Aorta (tissue), 5 donors: ENCODE data around the gene TEDC2. TPM values are rescaled to one million over a fixed set of nuclear protein-coding genes. Genes with fewer than 3 reads are reported as not detected.

Source experiments
- ATAC-seq: fragments of 200-7000 bp; cut with Tn5 transposase; one replicate; pipeline ENCODE4 v1.9.1; 2022; ENCODE audit warnings: moderate library complexity; ENCODE audit not compliant: low FRiP score
- DNase-seq, 2 donors: peaks; one replicate each; pipeline ENCODE4 v3.0.0-alpha.2; 2020
- H3K27ac ChIP-seq, 2 donors: one replicate each; pipeline ENCODE4 v1.5.1; 2013; ENCODE audit warnings: low read length in 2 of 2, mild to moderate bottlenecking in 2 of 2, moderate library complexity in 2 of 2, control low read depth in 1 of 2, inconsistent platforms in 1 of 2, low read depth in 1 of 2
- H3K27me3 ChIP-seq, 2 donors: one replicate each; pipeline ENCODE4 v1.6.1; 2013; ENCODE audit warnings: control low read depth in 1 of 2, low read length in 1 of 2, mild to moderate bottlenecking in 1 of 2, moderate library complexity in 1 of 2; ENCODE audit not compliant: insufficient read depth in 2 of 2, control insufficient read depth in 1 of 2
- H3K36me3 ChIP-seq, 2 donors: one replicate each; pipeline ENCODE4 v1.6.1; 2013; ENCODE audit warnings: control low read depth in 1 of 2, low read length in 1 of 2, mild to moderate bottlenecking in 1 of 2; ENCODE audit not compliant: insufficient read depth in 2 of 2, control insufficient read depth in 1 of 2
- H3K4me1 ChIP-seq, 2 donors: one replicate each; pipeline ENCODE4 v1.6.1; 2013; ENCODE audit warnings: low read length in 2 of 2, control low read depth in 1 of 2, mild to moderate bottlenecking in 1 of 2, moderate library complexity in 1 of 2; ENCODE audit not compliant: insufficient read depth in 2 of 2, control insufficient read depth in 1 of 2
- H3K4me3 ChIP-seq, 2 donors: one replicate each; pipeline ENCODE4 v1.5.1; 2013; ENCODE audit warnings: low read length in 2 of 2, control low read depth in 1 of 2, mild to moderate bottlenecking in 1 of 2
- H3K9me3 ChIP-seq: one replicate; pipeline ENCODE4 v1.6.1; 2013; ENCODE audit warnings: mild to moderate bottlenecking, low read length; ENCODE audit not compliant: control insufficient read depth
- WGBS, 2 donors: extraction: QIAGEN DNeasy Blood & Tissue Kit; methylation state at CpG; one replicate each; pipeline ENCODE4 v1.1.7; 2013; 5-methylcytosine and 5-hydroxymethylcytosine counted together
- intact Hi-C, 2 donors: fragments of 100-400 bp; cut with DNase I; formaldehyde crosslinking; loops; one replicate each; pipeline versions ENCODE4 v1.14.2 to v1.15.0; 2022
- polyA plus RNA-seq, 2 donors: library from polyadenylated mRNA; stranded (reverse); fragments of 200-250 nt; gene quantifications; one replicate each; pipeline ENCODE4 v1.2.3, GENCODE V29; 2013
- total RNA-seq, 2 donors: library from RNA; stranded (reverse); fragmentation: NEBNext Ultra II Directional; extraction: Animal tissue kit (Norgen Biotek cat#: 25700); gene quantifications; one replicate each; pipeline ENCODE4 v1.2.1, GENCODE V29; 2021
- donor health status: healthy with polysubstance abuse.
- donor health status: Bipolar disorder and iron deficiency.
- donor health status: DM: no; HTN: no; CAD: no.
- donor health status: DM: no; HTN: no; CAD: no.
- donor health status: DM: yes; HTN: yes; CAD: no.

The TEDC2 gene
- total and polyA plus RNA-seq, 4 donors = 0.38 to 1.6 (median 0.73) TPM

- Histone ChIP-seq H3K4me1 (no peaks in the 10 kb centered on the region), H3K27ac (no peak overlapping the region), H3K4me3 (no peak overlapping the region), H3K27me3 (no peaks in the 10 kb centered on the region), H3K36me3 (no peaks in the 10 kb centered on the region), H3K9me3 (no peaks in the 10 kb centered on the region)
- intact Hi-C loops = no loop called here
- ATAC-seq (no peak), DNase-seq (no peak)
- 83 to 88% methylated on average over 16 of the region's 16 CpGs for WGBS, 2 donors
Measured at GRCh38 chr16:2483939-2484897, 24.3 kb downstream of the TEDC2 start.

DNA sequence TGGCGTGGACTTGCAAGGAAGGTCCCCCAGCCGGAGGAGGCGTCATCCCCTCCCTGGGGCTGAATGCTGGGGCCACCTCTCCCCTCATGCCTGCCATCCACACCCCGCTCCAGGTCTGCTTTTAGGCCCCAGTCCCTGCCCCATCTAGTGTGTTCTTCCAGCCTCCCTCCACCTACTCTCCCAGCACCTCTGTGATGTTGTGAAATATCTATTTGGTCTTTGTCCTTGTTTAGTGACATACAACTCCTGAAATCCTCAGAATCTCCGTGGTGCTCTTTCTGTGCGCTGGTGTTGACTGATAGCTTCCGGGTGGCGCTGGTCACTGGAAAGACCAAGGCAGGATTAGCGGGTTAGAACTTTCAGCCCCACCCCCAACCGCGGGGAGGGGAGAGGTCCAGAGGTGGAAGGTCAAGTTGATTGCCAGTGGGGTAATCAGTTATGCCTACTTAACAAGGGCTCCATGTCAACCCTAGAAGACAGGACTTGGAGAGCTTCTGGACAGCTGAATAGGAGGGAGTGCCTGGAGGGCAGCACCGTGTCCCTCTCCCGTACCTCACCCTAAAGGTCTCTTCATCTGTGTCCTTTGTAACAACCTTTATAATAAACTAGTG lies 25.1 kb downstream of the TEDC2 start:
- Histone ChIP-seq H3K27me3 (no peaks in the 10 kb centered on the region), H3K9me3 (no peaks in the 10 kb centered on the region), H3K27ac (no peak overlapping the region), H3K36me3 (no peaks in the 10 kb centered on the region), H3K4me3 (no peak overlapping the region), H3K4me1 (no peaks in the 10 kb centered on the region)
- 86 to 87% methylated on average over 13 of the region's 13 CpGs for WGBS, 2 donors
- no peak for DNase-seq
- intact Hi-C loops = no loop called here
- no peak for ATAC-seq

GRCh38 chr16:2485811-2486507 lies 26.1 kb downstream of the TEDC2 start:
- WGBS, 2 donors = 89% methylated on average over 33 of the region's 33 CpGs
- Histone ChIP-seq H3K27me3 (no peaks in the 10 kb centered on the region), H3K4me1 (no peaks in the 10 kb centered on the region), H3K9me3 (no peaks in the 10 kb centered on the region), H3K4me3 (no peak overlapping the region), H3K36me3 (no peaks in the 10 kb centered on the region), H3K27ac (no peak overlapping the region)
- intact Hi-C loops = no loop called here
- DNase-seq = no peak
- no peak for ATAC-seq

- H3K4me3 ChIP-seq = no peak overlapping the region
- ATAC-seq (peak; percentile 24), DNase-seq (peak in 1 of 2 donors; percentile 71)
- H3K9me3 ChIP-seq = no peaks in the 10 kb centered on the region
- H3K4me1 ChIP-seq = no peaks in the 10 kb centered on the region
- no peaks in the 10 kb centered on the region for H3K27me3 ChIP-seq
- intact Hi-C loops = no loop called here
- H3K36me3 ChIP-seq = no peaks in the 10 kb centered on the region
- H3K27ac ChIP-seq = no peak overlapping the region
- 77% methylated on average over 29 of the region's 29 CpGs for WGBS, 2 donors
Measured at GRCh38 chr16:2486645-2487516, 27.0 kb downstream of the TEDC2 start.

DNA sequence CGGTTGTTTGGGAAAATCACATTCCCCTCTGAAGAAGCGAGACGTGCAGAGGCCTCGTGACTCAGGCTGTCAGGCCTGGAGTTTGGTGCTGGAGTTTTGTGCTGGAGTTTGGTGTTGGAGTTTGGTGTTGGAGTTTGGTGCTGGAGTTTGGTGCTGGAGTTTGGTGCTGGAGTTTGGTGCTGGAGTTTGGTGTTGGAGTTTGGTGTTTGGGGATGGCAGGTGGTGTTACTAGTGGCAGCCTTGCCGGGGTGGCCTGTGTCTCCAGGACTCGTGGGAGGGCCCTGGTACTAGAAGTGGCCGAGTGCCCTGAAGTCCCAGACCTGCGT lies 27.6 kb downstream of the TEDC2 start:
- 84 to 87% methylated on average over 8 of the region's 8 CpGs for whole genome bisulfite sequencing, 2 donors
- Histone ChIP-seq H3K4me1 (no peaks in the 10 kb centered on the region), H3K36me3 (no peaks in the 10 kb centered on the region), H3K4me3 (no peak overlapping the region), H3K27me3 (no peaks in the 10 kb centered on the region), H3K27ac (no peak overlapping the region), H3K9me3 (no peaks in the 10 kb centered on the region)
- no peak for DNase-seq
- intact Hi-C loops = no loop called here
- ATAC-seq = no peak

DNA sequence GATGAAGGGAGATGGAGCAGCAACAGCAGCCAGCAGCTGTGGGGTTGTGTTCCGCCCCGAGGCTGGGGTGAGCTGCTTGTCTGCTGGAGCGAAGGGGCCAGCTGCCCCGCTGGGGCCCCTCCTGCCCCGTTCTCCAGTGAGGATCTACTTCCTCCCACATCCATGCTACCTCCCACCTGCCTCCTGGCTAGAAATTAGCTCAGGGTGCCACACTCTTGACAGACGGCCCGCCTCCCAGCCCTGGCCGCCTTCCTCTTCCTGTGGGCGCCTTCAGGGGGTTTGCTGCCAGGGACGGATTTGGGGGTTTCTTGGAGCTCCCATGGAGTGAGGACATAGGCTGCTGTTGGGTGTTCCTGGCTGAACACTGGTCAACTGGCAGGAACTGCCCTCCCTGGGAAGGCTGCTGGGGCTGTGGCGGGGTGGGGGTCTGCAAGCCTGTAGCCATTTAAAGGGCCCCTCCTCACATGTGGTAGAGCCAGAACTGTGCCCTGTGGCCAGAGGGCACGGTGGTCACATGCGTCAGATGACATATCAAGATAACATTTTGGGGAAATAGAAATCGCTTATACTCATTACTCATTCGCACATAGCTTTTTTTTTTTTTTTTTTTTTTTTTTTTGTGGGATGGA lies 28.1 kb downstream of the TEDC2 start:
- 83 to 87% methylated on average over 15 of the region's 15 CpGs for WGBS, 2 donors
- intact Hi-C loops = no loop called here
- Histone ChIP-seq H3K9me3 (no peaks in the 10 kb centered on the region), H3K36me3 (no peaks in the 10 kb centered on the region), H3K27me3 (no peaks in the 10 kb centered on the region), H3K4me3 (no peak overlapping the region), H3K27ac (no peak overlapping the region), H3K4me1 (no peaks in the 10 kb centered on the region)
- no peak for ATAC-seq
- no peak for DNase-seq

DNA sequence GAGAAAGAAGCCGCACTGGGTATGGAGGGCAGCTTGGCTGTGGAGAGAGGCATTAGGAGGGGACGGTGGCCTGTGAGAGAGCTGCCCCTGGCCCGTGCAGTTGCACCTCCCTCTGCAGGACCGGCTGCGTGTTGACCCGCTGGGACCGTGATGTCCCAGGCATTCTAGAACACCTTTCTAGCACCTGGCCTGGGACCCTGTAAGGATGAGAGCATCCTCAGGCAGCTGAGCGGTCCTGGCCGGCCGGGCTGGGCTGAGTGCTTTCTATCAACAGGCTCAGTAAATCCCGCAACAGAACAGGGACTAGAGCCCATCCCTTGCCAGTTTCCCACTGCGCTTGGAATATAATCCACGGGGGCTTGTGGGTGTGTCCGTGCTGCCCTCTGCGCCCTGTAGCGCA lies 29.7 kb downstream of the TEDC2 start:
- intact Hi-C loops = no loop called here
- Histone ChIP-seq H3K27ac (no peak overlapping the region), H3K4me1 (no peaks in the 10 kb centered on the region), H3K27me3 (no peaks in the 10 kb centered on the region), H3K4me3 (no peak overlapping the region), H3K36me3 (no peaks in the 10 kb centered on the region), H3K9me3 (no peaks in the 10 kb centered on the region)
- DNase-seq (no peak), ATAC-seq (no peak)
- WGBS, 2 donors = 95 to 96% methylated on average over 16 of the region's 16 CpGs
